Measurements from ENCODE around the gene ANGPTL2. TPM values are rescaled to one million over a fixed set of nuclear protein-coding genes. Genes with fewer than 3 reads are reported as not detected.

Gene ANGPTL2
- total RNA-seq, 1 experiment from 2014 or later = 0.20 TPM

- H3K36me3 ChIP-seq (ENCODE audit: control insufficient read depth in 1 of 2, insufficient read depth in 2 of 2, low read length in 2 of 2) = no peaks in the 10 kb centered on the region
- intact Hi-C loops (cut with micrococcal nuclease) = no loop called here
- H3K4me2 ChIP-seq (ENCODE audit: low read length) = no peak overlapping the region
- no peaks in the 10 kb centered on the region for H3K79me2 ChIP-seq (ENCODE audit: insufficient read depth, low read length)
- ChIA-PET POLR2A (no interaction called here), CTCF (no interaction called here), RAD21 (ENCODE audit: low non-redundant PET in 1 of 2, low total read pairs in 2 of 2, uncharacterized antibody in 2 of 2, unreplicated experiment in 2 of 2) (no interaction called here)
- H3K9ac ChIP-seq (ENCODE audit: low read length) = no peak overlapping the region
- no peaks in the 10 kb centered on the region for H3K9me3 ChIP-seq (ENCODE audit: control insufficient read depth in 1 of 2, insufficient read depth in 1 of 2, low read depth in 1 of 2, low read length in 2 of 2)
- H2AFZ ChIP-seq (ENCODE audit: low read depth, low read length, poor library complexity, severe bottlenecking) = no peak overlapping the region
- H3K4me1 ChIP-seq (ENCODE audit: control insufficient read depth in 1 of 2, insufficient read depth in 2 of 2, low read length in 2 of 2) = peaks cover 2 to 20% of the 10 kb centered on the region in 2 experiments; a peak in 1 of 4 replicates
- DNase-seq (ENCODE audit: low read depth, low spot score) (no peak), ATAC-seq (no peak)
- BruUV-seq (replicated peaks) = no TSS peak
- no peaks in the 10 kb centered on the region for H3K9me2 ChIP-seq (ENCODE audit: insufficient read depth)
- no peak overlapping the region for H3K27ac ChIP-seq (ENCODE audit: low read depth, low read length)
- no peaks in the 10 kb centered on the region for H4K20me1 ChIP-seq (ENCODE audit: insufficient read depth)
- no peaks in the 10 kb centered on the region for H3K27me3 ChIP-seq (ENCODE audit: insufficient read depth, low read length)
- no peak overlapping the region for H3K4me3 ChIP-seq (replicated peaks in 1 of 2; ENCODE audit: low read depth in 1 of 2, low read length in 2 of 2)
- no peak for TF ChIP-seq TCF7L2 (IDR thresholded peaks at IDR 0.05; ENCODE audit: borderline replicate concordance, extremely low read depth, insufficient read depth, insufficient read length)
- TF ChIP-seq CEBPB (IDR thresholded peaks at IDR 0.05; ENCODE audit: low read depth) = no peak
- TF ChIP-seq ZBTB33 (IDR thresholded peaks at IDR 0.05; ENCODE audit: extremely low read depth, insufficient replicate concordance, low read length) = no peak
- no peak for TF ChIP-seq SIN3A (IDR thresholded peaks at IDR 0.05; ENCODE audit: low read depth)
- TF ChIP-seq FOSL1 (IDR thresholded peaks at IDR 0.05; ENCODE audit: low read depth) = no peak
- TF ChIP-seq ATF3 (IDR thresholded peaks at IDR 0.05) = no peak
- no peak for TF ChIP-seq ZNF274 (IDR thresholded peaks at IDR 0.05; ENCODE audit: low read depth, low read length)
- TF ChIP-seq POLR2AphosphoS5 (IDR thresholded peaks at IDR 0.05; ENCODE audit: low read depth, low read length) = no peak
- TF ChIP-seq ELF1 (IDR thresholded peaks at IDR 0.05; ENCODE audit: borderline replicate concordance, low read depth) = no peak
- TF ChIP-seq EZH2 (IDR thresholded peaks at IDR 0.05) = no peak
- no peak for TF ChIP-seq JUND (IDR thresholded peaks at IDR 0.05)
- TF ChIP-seq CTCF (IDR thresholded peaks at IDR 0.05 in 2 of 3, conservative IDR thresholded peaks at IDR 0.05 in 1 of 3; ENCODE audit: borderline replicate concordance in 1 of 3, insufficient read depth in 1 of 3, low read depth in 2 of 3, low read length in 2 of 3) = no peak
- TF ChIP-seq SRF (IDR thresholded peaks at IDR 0.05; ENCODE audit: low read depth) = no peak
- no peak for TF ChIP-seq CBX3 (IDR thresholded peaks at IDR 0.05; ENCODE audit: low read depth)
- no peak for TF ChIP-seq MAX (IDR thresholded peaks at IDR 0.05)
- TF ChIP-seq EGR1 (IDR thresholded peaks at IDR 0.05; ENCODE audit: low read depth) = no peak
- TF ChIP-seq POLR2A (IDR thresholded peaks at IDR 0.05; ENCODE audit: borderline replicate concordance, extremely low read depth, insufficient read depth, insufficient read length) = no peak
- TF ChIP-seq SP1 (IDR thresholded peaks at IDR 0.05; ENCODE audit: low read depth) = no peak
- TF ChIP-seq RAD21 (IDR thresholded peaks at IDR 0.05; ENCODE audit: low read depth) = no peak
- TF ChIP-seq REST (IDR thresholded peaks at IDR 0.05; ENCODE audit: low read depth) = no peak
Observed at GRCh38 chr9:127114606-127115005, 7.8 kb downstream of the ANGPTL2 start.

All from HCT116 (cell line).